Left kidney (tissue), 2 donors: Measurements from ENCODE around the gene KCNH3. TPM values are rescaled to one million over a fixed set of nuclear protein-coding genes. Genes with fewer than 3 reads are reported as not detected.
"Not testable (repeated sequence)": the region's sequence is repeated elsewhere in the genome, so short reads cannot be mapped to it uniquely, and the experiment has no call there.

Experiments used
- DNase-seq: peaks from one replicate; pipeline ENCODE4 v3.0.0-alpha.2; 2013
- polyA plus RNA-seq: library from polyadenylated mRNA; unstranded; fragments of 120-200 nt; gene quantifications from one replicate; pipeline ENCODE4 v1.2.1, GENCODE V29; 2013; ENCODE audit not compliant: insufficient read length

Gene KCNH3
- polyA plus RNA-seq, 1 donor: 5.2 TPM

GRCh38 chr12:49524660-49525324 lies 14.0 kb upstream of the KCNH3 start:
- no peak for DNase-seq

- DNase-seq: no peak
Observed at GRCh38 chr12:49525942-49526341, 12.9 kb upstream of the KCNH3 start.

GRCh38 chr12:49527361-49528130 lies 11.3 kb upstream of the KCNH3 start:
- DNase-seq: no peak

GRCh38 chr12:49529414-49529813 lies 9.4 kb upstream of the KCNH3 start:
- DNase-seq: no peak

GRCh38 chr12:49531745-49532144 lies 7.1 kb upstream of the KCNH3 start:
- no peak for DNase-seq

GRCh38 chr12:49533331-49533730 lies 5.5 kb upstream of the KCNH3 start:
- DNase-seq: no peak

- not testable (repeated sequence) for DNase-seq
Observed at GRCh38 chr12:49534122-49534521, 4.7 kb upstream of the KCNH3 start.

- DNase-seq: no peak
Observed at GRCh38 chr12:49534731-49535278, 4.0 kb upstream of the KCNH3 start.

- no peak for DNase-seq
Observed at GRCh38 chr12:49535921-49536525, 2.8 kb upstream of the KCNH3 start.

GRCh38 chr12:49536526-49537071 lies 2.2 kb upstream of the KCNH3 start:
- no peak for DNase-seq

- no peak for DNase-seq
Observed at GRCh38 chr12:49537231-49537751, 1.5 kb upstream of the KCNH3 start.

GRCh38 chr12:49537752-49538509 lies 899 bp upstream of the KCNH3 start:
- no peak for DNase-seq

- no peak for DNase-seq
Observed at GRCh38 chr12:49539406-49540228, 787 bp downstream of the KCNH3 start.

GRCh38 chr12:49540229-49541139 lies 1.7 kb downstream of the KCNH3 start:
- DNase-seq: no peak

- DNase-seq: no peak
Observed at GRCh38 chr12:49541140-49541861, 2.5 kb downstream of the KCNH3 start.

- DNase-seq: no peak
Observed at GRCh38 chr12:49541911-49542505, 3.2 kb downstream of the KCNH3 start.

GRCh38 chr12:49542592-49543160 lies 3.8 kb downstream of the KCNH3 start:
- DNase-seq: no peak
